Tongue (tissue), 2 donors: Measurements from ENCODE around the gene HSBP1. TPM values are rescaled to one million over a fixed set of nuclear protein-coding genes. Genes with fewer than 3 reads are reported as not detected.

Experiments used
- DNase-seq: peaks from one replicate; pipeline ENCODE4 v3.0.0-alpha.2; 2015
- total RNA-seq: library from RNA; depleted of rRNA; stranded (reverse); fragments of >200 nt; gene quantifications from one replicate; pipeline ENCODE4 v1.2.3, GENCODE V29; 2014

HSBP1 gene
- total RNA-seq, 1 donor from 2014 or later = 36.5 TPM

GRCh38 chr16:83839561-83839960 is 31.8 kb downstream of the HSBP1 start:
- DNase-seq = no peak

DNA sequence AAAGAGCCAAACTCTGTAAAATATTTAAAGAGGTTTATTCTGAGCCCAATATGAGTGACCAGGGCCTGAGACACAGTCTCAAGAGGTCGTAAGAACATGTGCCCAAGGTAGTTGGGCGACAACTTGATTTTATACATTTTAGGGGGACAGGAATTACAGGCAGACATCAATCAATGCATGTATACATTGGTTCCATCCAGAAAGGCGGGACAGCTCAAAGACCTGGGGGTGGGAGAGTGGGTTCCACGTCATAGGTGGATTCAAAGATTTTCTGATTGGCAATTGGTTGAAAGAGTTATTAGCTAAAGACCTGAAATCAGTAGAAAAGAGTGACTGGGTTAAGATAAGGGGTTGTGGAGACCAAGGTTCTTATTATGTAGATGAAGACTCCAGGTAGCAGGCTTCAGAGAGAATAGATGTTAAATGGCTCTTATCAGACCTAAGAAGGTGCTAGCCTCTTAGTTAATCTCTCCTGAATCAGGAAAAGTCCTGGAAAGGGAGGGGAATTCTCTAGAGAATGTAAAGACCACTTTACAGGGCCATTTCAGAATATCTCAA is 32.4 kb downstream of the HSBP1 start:
- no peak for DNase-seq

DNA sequence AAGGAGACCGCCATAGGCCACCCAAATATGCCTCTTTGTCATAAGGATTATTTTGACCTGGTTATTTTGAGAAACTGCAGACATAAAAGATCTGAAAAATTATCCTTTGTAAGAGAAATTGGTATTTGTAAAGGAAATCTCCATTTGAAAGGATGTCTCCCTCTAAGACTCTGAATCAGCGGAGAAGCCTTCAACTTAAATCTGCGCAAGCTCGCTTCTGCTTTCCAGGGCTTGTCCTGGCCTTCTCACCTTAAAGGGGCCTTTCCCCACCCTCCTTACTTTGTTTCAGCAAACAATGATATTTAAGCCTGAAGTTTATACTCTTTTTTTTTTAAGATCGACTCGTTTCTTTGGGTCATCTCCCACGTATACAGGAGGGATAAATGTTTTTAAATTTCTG is 34.5 kb downstream of the HSBP1 start:
- no peak for DNase-seq

GRCh38 chr16:83842756-83843507 is 35.2 kb downstream of the HSBP1 start:
- peak; percentile 26 for DNase-seq

GRCh38 chr16:83843657-83844056 is 35.9 kb downstream of the HSBP1 start:
- DNase-seq = no peak

DNA sequence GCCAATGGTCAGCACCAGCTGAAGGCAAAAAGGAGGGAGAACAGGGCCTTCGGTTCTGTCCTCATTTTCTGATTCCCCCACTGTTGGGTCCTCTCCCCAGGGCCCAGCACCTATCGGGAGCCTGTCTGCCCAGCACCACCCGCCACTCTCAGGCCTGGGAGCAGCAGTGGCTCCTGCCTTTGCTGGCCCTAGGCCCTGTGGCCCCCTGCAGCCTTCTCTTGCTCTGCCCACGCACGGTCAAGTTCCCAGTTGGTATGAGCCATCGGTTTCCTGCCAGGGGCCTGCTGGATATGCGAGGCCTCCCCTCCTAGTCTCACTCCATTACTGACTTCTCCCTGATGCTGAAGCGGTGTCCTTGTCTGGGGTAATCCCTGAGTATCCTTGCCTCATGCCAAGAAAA is 37.5 kb downstream of the HSBP1 start:
- no peak for DNase-seq

GRCh38 chr16:83847371-83848225 is 39.8 kb downstream of the HSBP1 start:
- DNase-seq = no peak

GRCh38 chr16:83849421-83849820 is 41.6 kb downstream of the HSBP1 start:
- DNase-seq = peak; percentile 54

DNA sequence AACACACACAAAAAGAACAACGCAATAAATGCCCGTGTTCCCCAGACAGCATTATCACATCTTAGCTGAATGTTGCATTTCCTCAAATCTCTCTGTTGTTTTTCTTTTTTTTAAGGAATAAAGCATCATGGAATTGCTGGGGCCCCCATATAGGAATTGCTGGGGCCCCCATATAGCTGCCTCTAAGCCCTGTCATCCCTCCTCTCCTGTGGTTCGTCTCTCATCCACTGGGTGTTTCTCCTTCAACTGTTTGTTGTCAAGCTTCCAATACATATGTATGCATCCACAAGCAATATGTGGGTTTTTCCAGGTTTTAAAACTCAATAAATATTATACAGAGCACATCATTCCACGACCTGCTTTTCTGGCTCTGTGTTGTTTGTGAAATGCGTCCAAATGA is 43.2 kb downstream of the HSBP1 start:
- no peak for DNase-seq

GRCh38 chr16:83851473-83851872 is 43.7 kb downstream of the HSBP1 start:
- DNase-seq = no peak

DNA sequence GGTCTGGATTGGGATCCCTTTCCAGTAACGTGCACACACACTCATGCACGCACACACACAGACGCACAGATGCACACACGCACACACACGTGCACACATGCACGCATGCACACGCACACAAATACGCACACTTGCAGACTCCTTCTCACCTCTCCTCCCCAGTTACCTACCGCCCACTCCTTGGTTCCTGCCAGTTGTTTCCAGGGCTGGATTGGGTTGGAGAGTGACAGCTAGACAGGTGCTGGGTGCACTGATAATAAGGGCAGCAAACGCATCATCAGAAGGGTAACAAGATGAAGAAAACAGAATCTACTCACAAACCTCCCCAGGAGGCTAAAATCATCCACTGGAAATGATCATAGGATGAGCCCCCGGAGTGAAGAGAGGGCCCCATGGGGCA is 45.0 kb downstream of the HSBP1 start:
- no peak for DNase-seq

GRCh38 chr16:83853834-83854233 is 46.1 kb downstream of the HSBP1 start:
- no peak for DNase-seq

GRCh38 chr16:83854420-83854819 is 46.6 kb downstream of the HSBP1 start:
- DNase-seq = no peak

- no peak for DNase-seq
Measured at GRCh38 chr16:83856792-83857191, 49.0 kb downstream of the HSBP1 start.

DNA sequence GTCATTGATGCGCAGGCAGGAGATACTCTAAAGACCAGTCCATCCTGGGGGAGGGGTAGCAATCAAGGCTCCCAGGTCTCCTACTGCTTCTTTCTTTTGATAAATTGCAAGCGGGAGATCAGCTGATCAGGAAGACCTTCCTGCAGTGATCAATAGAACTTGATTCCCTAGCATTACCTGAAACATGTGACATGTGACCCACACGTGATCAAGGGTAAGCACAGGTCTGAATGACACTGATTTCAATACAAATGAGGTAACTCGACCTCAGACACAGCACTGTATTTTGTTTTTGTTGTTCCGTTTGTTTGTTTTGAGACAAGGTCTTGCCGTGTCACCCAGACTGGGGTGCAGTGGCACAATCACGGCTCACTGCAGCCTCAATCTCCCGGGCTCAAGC is 51.5 kb downstream of the HSBP1 start:
- no peak for DNase-seq

DNA sequence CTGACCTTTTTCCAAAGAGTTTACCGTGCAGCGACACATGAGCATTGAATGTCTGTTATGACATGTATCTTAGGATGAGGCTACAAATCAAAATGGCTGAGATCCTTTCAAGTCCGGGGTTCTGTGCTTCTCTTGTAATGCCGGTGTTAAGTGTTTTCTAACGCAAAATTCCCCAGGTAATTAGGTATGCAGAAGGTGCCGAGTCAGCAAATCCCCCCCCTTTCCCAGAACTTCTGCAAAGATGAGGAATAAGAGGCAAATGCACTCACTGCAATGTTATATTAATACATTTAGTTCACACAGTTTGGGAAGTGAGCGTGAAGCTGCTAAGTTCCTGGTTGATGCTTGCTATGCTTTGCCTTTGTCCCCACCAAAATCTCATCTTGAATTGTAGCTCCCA is 54.9 kb downstream of the HSBP1 start:
- no peak for DNase-seq

GRCh38 chr16:83863682-83864081 is 55.9 kb downstream of the HSBP1 start:
- no peak for DNase-seq

Other genes with a start within 250 kb of the HSBP1 start
- gene MLYCD, start 91.1 kb downstream of the HSBP1 start, total RNA-seq = 5.6 TPM
- gene OSGIN1, start 145.3 kb downstream of the HSBP1 start, total RNA-seq = 0.21 TPM
- gene NECAB2, start 160.3 kb downstream of the HSBP1 start, total RNA-seq = not detected
- gene SLC38A8, start 234.8 kb downstream of the HSBP1 start, total RNA-seq = not detected